HG03521 (cell line): ENCODE measurements around the gene TTC23.

ENCODE experiments used
- ATAC-seq: cut with Tn5 transposase; IDR thresholded peaks from one replicate; pipeline ENCODE4 v1.9.1; 2021; ENCODE audit warnings: mild to moderate bottlenecking, moderate library complexity; ENCODE audit not compliant: unreplicated experiment

TTC23 gene

DNA sequence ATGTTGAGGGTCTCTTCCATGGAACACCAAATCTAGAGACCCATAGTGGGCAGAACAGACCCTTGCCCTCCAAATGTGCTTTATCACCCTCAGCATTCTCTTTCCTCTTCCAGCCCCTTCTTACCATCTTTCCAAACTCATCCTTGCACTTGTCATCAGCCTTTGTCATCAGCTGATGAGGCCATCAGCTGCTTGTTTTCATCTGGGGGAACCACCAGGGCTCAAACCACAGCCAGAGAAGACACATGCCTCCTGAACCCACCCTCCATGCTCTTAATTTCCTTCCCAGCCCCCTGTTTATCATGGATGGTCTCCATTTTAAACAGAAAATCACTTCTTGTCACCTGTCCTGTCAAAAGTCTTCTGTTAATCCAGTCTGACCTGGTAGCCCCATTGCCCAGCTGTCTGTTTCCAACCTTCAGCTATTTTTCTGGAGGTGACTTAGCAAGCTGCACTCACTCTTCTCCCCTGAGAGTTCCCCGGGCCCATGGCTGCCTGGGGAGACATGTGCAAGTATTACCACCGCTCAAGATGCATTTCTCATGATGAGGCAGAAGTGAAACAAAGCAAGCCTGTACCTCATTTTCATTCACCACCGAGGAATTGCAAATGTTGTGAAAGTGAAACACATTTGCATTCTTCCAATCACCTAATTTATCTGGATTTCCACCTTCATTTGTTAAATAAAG lies 159.2 kb downstream of the TTC23 start:
- peak; percentile 100 for ATAC-seq

- ATAC-seq, result no peak
Observed at GRCh38 chr15:99087405-99087943, 161.9 kb downstream of the TTC23 start.

GRCh38 chr15:99086327-99086667 lies 163.1 kb downstream of the TTC23 start:
- no peak for ATAC-seq
